ENCODE data around the gene ENDOV. TPM values are rescaled to one million over a fixed set of nuclear protein-coding genes. Genes with fewer than 3 reads are reported as not detected.

ENDOV gene
- total RNA-seq, 1 donor from 2014 or later: 26.2 TPM

DNA sequence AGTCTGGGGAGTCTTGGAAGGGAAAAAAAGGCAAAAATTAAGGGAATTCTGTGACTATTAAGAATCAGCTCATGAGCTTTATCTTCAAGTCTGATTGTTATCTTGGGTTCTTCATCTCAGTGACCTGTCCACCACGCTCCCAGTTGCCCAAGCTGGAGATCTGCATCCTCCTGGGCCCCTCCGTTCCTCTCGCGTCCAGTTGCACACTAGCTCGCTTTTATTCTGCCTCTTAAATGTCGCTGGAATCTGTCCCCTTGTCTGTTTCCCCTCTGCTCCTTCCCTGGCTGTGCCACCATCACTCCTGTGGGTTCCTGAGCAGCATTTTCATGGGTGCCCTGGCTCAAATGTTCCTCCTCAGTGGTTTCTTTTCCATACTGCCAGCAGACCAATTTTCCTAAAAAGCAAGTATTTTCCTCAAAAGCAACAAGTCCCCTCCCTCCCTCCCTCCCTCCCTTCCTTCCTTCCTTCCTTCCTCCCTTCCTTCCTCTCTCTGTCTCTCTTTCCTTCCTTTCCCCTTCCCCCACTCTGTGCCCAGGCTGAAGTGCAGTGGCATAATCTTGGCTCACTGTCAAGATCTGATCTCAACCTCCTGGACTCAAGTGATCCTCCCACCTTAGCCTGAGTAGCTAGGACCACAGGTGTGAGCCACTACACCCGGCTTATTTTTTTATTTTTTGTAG lies 1.4 kb downstream of the ENDOV start:
- DNase-seq (ENCODE audit: low spot score): no peak

DNA sequence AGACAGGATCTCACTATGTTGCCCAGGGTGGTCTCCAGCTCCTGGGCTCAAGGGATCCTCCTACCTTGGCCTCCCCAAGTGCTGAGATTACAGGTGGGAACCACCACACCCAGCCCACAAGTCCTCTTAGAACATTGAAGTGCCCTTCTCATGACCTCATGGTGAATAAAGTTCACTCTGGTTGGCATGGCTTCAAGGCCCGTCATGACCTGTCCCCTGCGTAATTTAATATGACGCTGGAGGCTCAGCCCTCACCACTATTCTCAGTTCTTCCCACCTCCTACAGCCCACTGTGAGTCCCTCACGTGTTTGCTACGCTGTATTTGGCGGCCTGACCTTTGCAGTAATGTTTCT lies 1.9 kb downstream of the ENDOV start:
- no peak for DNase-seq (ENCODE audit: low spot score)

DNA sequence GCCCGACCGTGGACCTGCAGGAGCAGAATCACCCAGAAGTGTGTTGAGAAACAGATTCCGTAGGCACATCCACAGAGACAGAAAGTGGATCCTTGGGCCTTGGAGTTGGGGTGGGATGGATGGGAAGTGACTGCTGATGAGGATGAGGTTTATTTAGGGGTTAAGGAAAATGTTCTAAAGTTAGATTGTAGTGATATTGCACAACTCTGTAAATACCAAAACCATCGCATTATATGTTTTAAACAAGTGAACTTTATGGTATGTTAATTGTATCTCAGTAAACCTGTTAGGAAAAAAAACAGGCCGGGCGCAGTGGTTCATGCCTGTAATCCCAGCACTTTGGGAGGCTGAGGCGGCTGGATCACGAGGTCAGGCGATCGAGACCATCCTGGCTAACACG lies 3.6 kb downstream of the ENDOV start:
- no peak for DNase-seq (ENCODE audit: low spot score)

DNA sequence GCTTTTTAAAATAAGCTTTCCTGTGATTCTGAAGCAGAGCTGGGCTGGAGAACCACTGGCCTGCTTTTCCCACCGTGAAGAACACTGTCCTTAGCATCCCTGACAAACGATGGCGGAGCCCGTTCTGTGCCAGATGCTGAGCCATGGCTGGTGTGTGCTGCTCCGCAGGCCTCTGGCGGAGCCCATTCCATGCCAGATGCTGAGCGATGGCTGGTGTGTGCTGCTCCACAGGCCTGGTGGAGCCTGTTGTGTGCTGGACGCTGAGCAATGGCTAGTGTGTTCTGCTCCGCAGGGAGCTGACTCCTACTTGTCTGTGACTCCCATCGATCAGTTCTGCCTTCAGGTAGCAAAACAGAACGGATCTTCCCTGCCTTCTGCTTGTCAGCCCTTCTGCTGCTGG lies 4.3 kb downstream of the ENDOV start:
- DNase-seq (ENCODE audit: low spot score): no peak

DNA sequence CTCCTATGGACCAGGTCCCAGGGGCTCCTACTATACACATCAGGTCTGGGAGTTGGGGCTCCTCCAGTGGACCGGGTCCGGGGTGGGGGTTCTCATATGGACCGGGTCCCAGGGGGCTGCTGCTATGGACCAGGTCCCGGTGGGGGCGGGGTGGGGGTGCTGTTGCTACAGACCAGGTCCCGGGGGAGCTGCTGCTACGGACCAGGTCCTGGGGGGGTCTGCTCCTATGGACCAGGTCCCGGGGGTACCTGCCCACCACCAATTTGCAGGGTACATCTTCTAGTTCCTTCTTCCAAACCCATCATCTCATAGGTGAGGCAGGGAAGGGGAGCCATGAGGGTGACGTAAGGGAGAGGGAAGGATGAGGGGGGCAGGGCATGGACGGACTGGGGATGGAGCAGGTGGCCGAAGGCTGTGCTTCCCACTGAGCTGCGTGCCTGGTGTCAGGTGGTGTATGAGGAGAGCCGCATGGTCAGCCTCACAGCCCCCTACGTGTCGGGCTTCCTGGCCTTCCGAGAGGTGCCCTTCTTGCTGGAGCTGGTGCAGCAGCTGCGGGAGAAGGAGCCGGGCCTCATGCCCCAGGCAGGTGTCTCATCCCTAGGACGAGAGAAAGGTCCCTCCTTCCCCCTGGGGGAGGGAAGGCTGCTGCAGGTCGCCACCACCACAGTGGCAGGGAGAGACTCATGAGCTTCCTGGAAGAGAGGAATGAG lies 6.6 kb downstream of the ENDOV start:
- DNase-seq (ENCODE audit: low spot score): no peak

DNA sequence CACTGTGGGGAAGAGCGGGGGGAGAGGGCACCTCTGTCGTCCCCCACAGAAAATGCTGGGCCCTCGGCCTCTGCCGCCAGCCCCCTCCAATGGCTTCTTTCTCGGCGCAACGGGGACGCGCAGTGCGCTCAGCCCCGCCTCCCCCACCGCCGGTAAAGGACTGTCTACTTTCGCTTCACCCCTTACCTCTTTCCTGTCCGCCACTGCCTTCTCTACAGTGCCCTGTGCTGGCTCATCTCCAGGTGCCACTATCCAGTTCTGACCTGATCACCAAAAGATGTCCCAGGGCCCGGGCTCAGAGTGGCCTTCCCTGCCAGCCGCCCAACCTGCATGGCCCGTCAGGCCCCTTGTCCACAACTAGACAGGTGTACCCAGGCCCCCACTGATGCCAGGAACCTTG lies 7.3 kb downstream of the ENDOV start:
- DNase-seq (ENCODE audit: low spot score): no peak

DNA sequence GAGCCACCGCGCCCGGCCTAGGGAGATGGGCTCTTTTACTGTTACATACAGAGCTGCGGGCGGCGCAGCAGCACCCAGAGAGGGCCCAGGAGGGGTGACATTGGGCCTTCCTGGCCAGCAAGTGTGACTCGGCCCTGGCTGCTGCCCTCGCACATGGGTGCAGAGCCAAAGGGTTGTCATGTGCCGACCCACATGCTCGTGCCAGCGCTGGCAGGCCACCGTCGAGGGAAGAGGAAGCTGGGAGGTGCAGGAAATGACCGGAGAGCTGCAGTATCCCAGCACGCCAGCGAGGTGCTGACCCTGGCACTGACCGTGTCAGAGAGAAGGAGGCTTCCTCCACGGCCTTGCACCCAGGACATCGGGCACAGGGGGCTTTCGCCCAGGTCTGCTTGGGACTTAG lies 8.0 kb downstream of the ENDOV start:
- DNase-seq (ENCODE audit: low spot score): no peak

DNA sequence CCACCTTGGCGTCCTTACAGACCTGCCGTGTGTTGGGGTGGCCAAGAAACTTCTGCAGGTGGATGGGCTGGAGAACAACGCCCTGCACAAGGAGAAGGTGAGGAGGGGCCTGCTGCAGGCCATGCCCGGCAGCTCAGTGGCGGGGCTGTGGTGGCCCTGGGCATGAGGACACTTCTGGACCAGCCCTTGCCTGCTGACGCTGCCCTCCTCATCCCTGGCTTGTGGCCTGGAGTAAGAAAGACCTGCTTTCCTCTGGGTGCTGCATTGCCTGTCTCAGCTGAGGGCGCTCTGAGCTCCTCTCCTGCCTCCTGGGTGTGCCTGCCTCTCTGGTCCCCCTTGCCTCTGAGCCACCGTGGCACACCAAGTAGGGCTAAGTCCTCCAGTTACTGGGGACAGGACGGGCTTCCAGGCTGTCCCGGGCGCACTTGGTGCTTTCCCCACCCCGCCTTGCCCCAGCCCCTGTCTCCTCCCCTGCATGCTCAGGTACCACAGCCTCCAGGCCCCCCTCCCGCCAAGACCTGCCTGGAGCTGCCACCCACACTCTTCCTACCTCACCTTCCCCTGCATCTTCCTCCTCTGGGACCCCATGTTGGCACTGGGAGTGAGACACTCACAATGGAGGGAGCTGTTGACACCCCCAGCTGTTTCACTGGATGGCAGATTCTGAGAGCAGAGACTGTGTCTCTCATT lies 8.7 kb downstream of the ENDOV start:
- DNase-seq (ENCODE audit: low spot score): no peak

DNA sequence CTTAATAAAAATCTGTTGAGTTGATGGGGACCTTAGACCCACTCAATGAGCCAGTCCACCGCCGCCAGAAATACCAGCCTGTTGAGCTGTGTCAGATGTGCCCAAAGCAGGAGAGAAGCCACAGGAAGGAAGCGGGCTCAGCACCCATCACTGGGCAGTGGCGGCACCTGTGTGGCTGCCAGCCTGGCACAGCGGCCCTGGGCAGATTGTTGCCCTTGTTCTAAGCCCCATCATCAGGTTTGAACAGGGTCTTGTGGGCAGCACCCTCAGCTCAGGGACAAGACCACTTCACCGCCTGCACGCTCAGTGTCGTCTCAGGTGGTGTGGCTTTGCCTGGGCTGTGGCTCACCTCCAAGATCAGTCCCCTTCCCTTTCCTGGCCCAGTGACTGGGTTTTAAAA lies 9.3 kb downstream of the ENDOV start:
- no peak for DNase-seq (ENCODE audit: low spot score)

DNA sequence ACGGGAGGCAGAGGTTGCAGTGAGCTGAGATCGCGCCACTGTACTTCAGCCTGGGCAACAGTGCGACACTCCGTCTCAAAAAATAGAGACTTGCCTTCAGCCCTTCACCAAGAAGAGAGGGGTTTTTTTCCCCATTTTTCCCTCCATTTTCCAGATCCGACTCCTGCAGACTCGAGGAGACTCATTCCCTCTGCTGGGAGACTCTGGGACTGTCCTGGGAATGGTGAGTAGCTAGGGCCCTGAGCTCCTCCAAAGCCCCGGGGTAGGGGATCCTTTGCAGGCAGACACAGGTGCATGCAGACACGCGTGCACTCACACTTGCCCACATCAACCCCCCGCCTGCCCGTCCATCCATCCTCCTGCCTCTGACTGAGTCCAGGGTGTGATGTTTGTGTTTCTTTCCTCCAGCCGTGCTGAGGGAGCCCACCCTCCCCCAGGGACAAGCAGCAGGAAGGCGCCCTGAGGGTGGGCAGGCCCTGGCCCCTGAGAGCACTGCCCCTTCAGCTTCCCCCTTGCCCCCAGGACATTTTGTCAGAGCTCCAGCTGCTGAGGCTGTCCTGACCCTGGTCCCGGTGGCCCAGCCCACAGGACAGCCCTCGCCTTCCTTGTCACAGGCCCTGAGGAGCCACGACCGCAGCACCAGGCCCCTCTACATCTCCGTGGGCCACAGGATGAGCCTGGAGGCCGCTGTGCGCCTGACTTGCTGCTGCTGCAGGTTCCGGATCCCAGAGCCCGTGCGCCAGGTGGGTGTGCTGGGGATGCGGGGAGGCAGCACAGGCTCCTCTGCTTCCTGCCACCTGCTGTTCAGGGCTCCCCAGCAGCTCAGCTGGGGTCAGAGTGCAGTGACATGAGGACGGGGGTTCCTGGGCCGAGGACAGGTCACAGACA lies 10.2 kb downstream of the ENDOV start:
- no peak for DNase-seq (ENCODE audit: low spot score)

DNA sequence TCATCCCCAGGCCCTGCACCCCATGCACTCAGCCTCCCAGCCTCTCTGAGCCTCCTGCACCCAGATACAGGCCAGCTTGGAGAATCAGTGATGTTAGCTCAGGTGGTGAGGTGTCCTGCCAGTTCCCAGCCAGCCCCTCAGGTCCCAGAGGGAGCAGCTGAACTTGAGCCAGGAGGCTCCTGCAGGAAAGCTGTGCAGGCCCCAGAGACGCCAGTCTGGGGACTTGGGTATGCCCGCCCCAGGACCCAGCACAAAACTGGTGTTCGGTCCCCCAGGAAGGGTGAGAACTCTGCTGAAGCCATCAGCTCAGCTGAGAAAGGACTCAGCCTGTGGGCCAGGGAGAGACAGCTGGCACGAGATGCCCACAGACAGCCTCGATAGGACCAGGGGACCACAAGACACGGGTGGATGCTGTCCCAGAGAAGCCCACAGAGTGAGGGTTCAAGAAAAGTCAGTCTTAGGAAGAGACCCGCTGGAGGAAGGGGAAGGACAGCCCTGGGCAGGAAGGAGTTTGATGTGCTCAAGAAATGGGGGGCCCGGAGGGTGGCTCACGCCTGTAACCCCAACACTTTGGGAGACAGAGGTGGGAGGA lies 11.0 kb downstream of the ENDOV start:
- no peak for DNase-seq (ENCODE audit: low spot score)

DNA sequence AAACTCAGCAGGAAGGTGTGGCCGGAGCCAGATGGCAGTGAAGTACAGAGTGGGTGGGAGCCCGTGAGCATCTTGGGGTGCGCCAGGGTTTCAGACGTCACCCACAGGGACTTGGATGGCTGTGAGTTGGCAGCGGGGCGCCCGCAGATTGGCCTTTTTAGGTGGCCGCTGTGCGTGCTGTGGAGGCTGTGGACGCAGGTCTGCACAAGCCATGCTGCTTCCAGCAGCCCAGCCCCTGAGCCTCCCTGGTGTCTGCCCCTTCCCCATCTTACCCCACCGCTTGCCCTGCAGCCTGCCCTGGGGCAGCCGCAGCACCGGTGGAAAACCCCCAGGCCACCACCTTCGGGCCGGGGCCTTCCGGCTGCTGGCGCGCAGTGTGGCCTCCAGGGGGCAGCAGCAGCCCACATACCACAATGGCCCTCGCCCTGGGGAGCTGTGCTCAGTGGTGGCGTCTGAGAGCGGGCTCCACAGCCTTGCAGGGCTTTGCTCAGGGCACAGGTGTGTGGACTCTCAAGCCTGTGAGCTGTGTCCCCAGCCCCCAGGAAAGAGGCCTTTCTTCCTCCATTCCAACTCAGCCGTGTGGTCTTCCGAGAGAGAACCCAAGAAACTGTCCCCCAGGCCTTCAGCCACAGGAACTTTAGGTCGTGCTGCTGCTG lies 11.8 kb downstream of the ENDOV start:
- DNase-seq (ENCODE audit: low spot score): peak; percentile 60

DNA sequence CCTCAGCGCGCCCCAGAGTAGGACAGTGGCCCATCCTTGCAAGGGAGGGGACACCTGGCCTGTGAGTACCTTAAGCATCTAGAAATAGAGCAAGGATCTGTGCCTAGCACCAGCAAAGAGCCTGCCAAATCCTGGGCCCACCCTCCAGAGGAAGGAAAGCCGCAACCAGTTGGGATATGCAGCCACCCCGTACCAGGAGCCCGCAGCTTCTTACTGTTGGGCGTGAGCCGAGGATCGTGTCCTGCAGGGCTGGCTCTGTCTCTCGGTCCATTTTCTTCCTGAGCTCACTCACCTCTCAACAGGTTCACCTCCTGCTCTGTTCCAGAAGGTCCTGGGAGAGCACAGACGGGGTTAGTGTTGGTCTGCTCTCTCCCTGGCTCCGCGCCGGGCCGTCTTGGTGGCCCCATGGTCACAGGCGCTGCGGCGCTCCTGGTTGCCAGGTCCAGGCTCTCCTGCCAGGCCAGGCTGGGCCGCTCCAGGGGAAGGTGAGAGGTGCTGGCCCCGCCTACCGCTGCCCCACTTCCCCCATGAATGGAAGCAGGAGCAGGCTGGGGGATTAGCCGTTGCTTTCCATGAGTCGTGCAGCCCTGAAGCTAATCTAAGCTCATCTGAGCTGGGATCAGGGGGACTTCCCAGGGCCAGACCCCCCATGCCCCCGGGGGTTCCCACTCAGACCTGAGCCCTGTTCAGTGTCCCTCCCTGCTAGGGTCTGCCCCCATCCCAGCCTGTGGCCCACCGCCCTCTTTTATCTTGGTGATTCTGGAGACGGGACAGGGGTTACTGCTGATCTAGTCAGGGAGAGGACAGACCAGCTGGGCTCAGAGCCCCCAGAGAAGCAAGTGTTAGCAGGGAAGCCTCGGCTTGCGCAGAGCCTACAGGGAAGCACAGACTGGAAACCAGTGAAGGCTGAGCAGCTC lies 12.7 kb downstream of the ENDOV start:
- no peak for DNase-seq (ENCODE audit: low spot score)

DNA sequence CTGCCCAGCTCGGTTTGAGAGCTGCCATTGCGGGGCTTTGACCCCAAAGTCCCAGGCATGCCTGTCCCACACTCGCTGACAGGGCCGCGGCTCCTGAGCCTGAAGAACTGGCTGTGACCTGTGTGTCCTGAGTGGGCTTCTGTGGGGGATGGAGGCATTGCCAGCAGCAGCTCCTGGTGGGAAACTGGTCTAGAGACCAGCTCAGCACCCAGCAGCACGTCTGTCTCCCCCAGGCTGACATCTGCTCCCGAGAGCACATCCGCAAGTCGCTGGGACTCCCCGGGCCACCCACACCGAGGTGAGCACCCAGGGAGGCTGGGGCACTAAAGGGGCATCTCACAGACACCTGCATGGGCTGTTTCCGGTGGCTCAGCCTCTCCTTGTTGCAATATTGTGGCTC lies 13.4 kb downstream of the ENDOV start:
- DNase-seq (ENCODE audit: low spot score): no peak

DNA sequence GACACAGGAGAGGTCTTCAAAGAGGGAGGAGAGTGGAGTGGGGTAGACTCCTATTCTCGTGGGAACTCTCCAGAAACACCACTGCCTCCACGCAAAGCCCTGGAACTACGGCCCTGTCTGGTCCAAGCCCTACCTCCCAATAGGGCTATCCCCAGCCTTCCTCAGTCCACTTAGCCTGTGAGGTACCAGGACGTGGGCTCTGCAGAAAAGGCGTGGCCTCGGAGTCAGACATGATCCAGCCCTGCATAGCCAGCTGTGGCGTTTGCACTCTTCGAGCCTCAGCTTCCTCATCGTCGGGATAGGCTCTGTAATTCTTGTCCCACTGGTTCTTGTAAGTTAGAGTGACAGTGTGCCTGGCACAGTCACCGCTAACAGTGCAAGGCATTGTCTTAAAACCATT lies 13.8 kb downstream of the ENDOV start:
- DNase-seq (ENCODE audit: low spot score): no peak

DNA sequence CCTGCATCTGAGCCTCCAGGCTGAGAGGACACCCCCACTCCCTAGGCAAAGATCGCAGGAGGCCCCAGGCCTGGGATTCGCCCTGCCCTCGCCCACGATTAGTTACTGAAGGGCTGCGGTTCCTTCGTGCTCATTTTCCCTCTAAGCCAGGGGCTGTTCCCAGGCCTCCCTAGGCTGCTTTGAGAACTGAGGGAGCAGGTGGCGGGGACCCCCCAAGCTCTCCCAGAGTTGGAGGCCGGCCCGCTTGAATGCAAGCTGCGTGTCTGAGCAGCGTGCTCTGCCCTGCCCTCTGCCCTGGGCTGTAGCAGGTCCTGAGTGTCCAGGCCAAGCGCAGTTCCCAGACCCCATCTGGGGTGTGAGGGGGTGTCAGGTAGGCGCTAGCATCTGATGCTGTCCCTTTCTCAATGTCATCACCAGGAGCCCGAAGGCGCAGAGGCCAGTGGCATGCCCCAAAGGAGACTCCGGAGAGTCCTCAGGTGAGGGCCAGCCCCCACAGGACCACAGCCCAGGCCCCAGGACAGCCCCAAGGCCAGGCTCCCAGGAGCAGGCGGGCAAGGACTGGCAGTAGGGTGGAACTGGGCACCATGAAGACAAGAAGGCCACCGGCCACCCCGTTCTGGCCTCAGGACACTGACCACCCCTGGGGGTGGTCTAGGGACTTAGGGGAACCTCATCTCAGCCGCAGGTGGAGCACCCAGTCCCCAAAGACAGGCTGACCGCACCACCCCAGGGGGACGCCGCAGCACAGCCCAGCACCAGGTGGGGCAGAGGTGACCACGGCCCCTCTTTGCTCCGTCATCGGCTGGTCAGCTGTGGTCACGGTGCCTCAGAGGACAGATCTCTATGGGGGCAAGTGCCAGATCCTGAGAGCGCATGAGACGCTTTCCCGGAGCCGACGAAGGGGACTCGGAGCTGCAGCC lies 14.6 kb downstream of the ENDOV start:
- no peak for DNase-seq (ENCODE audit: low spot score)

DNA sequence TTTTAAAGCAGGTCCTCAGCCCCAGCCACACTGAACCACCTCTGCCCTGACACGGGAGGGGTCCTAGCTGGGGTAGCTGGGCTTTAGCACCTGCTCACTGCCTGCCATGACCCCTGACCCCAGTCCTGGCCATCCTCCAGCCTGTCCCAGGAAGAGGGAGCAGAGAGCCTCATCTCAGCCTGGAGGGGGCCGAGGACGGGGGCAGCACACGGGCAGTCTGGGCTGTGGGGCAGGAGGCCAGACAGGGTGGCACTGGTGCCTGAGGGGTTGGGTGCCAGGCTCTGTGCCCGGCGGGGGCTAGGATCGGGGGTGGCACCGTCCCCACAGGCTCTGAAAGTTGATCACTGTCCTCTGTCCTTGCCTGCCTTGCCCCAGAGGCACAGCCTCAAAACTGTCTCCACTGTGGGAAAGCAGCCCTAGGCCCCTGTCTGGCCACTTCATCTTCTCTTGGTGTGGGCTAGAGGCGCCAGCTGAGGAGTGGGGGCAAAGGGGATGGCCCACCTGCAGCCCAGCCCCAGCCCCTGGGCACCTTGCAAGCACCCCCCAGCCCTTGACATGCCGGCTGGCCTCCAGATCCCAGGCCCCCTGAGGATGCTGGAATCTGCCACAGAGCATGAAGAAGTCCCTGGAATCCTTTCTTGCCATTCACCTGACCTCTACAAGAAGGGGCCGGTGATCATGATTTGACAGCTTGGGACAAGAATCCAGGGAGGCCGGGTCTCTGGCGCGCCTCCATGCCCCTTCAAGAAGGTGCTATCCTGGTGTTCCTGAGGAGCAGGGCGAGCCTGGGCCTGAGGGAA lies 15.7 kb downstream of the ENDOV start:
- no peak for DNase-seq (ENCODE audit: low spot score)
